CD4-positive, alpha-beta memory T cell (primary cell): ENCODE measurements around the gene CCRL2. TPM values are rescaled to one million over a fixed set of nuclear protein-coding genes. Genes with fewer than 3 reads are reported as not detected.
A peak's percentile ranks its signal among the peaks of the same experiment; 100 is the strongest.

Experiments
- CTCF ChIA-PET: fragments of 350-600 bp; sonication (Branson Sonifier 250); formaldehyde crosslinking; loops from one replicate; lab custom pipeline; 2021; ENCODE audit warnings: inconsistent platforms; ENCODE audit not compliant: partially characterized antibody; lab: Charles Lee
- POLR2A ChIA-PET: fragments of 350-600 bp; sonication (Branson Sonifier 250); formaldehyde crosslinking; loops from one replicate; lab custom pipeline; 2021; ENCODE audit not compliant: partially characterized antibody; lab: Charles Lee
- DNase-seq, 5 donors: peaks; one replicate each; pipeline versions ENCODE4 v3.0.0 to v3.0.0-alpha.2; 2020 to 2022; ENCODE audit warnings: mixed read lengths in 1 of 5
- H3K27ac ChIP-seq: one replicate; pipeline ENCODE4 v1.7.0; 2013; ENCODE audit warnings: low read depth, low read length
- H3K27me3 ChIP-seq: 2 replicates; pipeline ENCODE4 v1.7.0; 2013; ENCODE audit warnings: mild to moderate bottlenecking, low read length, moderate library complexity; ENCODE audit not compliant: insufficient read depth
- H3K36me3 ChIP-seq: 2 replicates; pipeline ENCODE4 v1.7.0; 2013; ENCODE audit warnings: mild to moderate bottlenecking, low read length, moderate library complexity; ENCODE audit not compliant: insufficient read depth
- H3K4me1 ChIP-seq: 2 replicates; pipeline ENCODE4 v1.7.0; 2013; ENCODE audit warnings: mild to moderate bottlenecking, low read length, moderate library complexity; ENCODE audit not compliant: insufficient read depth
- H3K4me3 ChIP-seq, 2 donors: one replicate each; pipeline ENCODE4 v1.7.0; 2013; ENCODE audit warnings: low read length in 2 of 2, mild to moderate bottlenecking in 1 of 2
- H3K9me3 ChIP-seq, 2 donors: one replicate each; pipeline ENCODE4 v1.7.0; 2013; ENCODE audit warnings: low read length in 2 of 2, control low read depth in 1 of 2; ENCODE audit not compliant: control insufficient read depth in 1 of 2
- H3K27ac Mint-ChIP-seq, 7 donors: one replicate each; pipeline ENCODE4 v1.8.0; 2020 to 2021; ENCODE audit warnings: mixed read lengths in 7 of 7, mild to moderate bottlenecking in 6 of 7, inconsistent platforms in 3 of 7, moderate library complexity in 3 of 7
- H3K27me3 Mint-ChIP-seq, 2 donors: one replicate each; pipeline ENCODE4 v1.8.0; 2020 to 2021; ENCODE audit warnings: mixed read lengths in 2 of 2
- H3K36me3 Mint-ChIP-seq, 2 donors: one replicate each; pipeline ENCODE4 v1.8.0; 2020 to 2021; ENCODE audit warnings: mixed read lengths in 2 of 2, inconsistent platforms in 1 of 2, mild to moderate bottlenecking in 1 of 2
- H3K4me1 Mint-ChIP-seq, 4 donors: one replicate each; pipeline ENCODE4 v1.8.0; 2020 to 2021; ENCODE audit warnings: mixed read lengths in 4 of 4, mild to moderate bottlenecking in 1 of 4
- H3K4me3 Mint-ChIP-seq, 8 donors: one replicate each; pipeline ENCODE4 v1.8.0; 2020 to 2021; ENCODE audit warnings: mixed read lengths in 8 of 8, mild to moderate bottlenecking in 7 of 8, moderate library complexity in 6 of 8, inconsistent platforms in 3 of 8
- H3K9me3 Mint-ChIP-seq, 8 donors: one replicate each; pipeline ENCODE4 v1.8.0; 2020 to 2021; ENCODE audit warnings: mixed read lengths in 8 of 8, mild to moderate bottlenecking in 5 of 8, inconsistent platforms in 3 of 8, moderate library complexity in 1 of 8
- intact Hi-C: fragments of 100-400 bp; cut with micrococcal nuclease; formaldehyde crosslinking; loops from one replicate; pipeline ENCODE4 v1.15.1; 2023
- polyA plus RNA-seq, 2 donors: library from polyadenylated mRNA; unstranded; fragments of 300-500 nt; fragmentation: Illumina TruSeq; gene quantifications; one replicate each; pipeline ENCODE4 v1.2.3, GENCODE V29; 2021
- total RNA-seq, 2 experiments: library from RNA; stranded (reverse); gene quantifications; one replicate each; pipeline ENCODE4 v1.2.3, GENCODE V29; 2021

Gene CCRL2
- total RNA-seq (1 to 10 TPM in 1 of 2 experiments, under 1 TPM in 1; 0.58 to 1.8 TPM), polyA plus RNA-seq (under 1 TPM; 0.39 to 0.98 TPM)

- Histone ChIP-seq H3K9me3 (no peaks in the 10 kb centered on the region), H3K4me3 (peak within 1 kb of the TSS in 1 of 2 donors; percentile 27), H3K27me3 (no peaks in the 10 kb centered on the region), H3K36me3 (no peaks in the 10 kb centered on the region), H3K27ac (no peak within 1 kb of the TSS), H3K4me1 (peaks cover 18% of the 10 kb centered on the region)
- DNase-seq: peak; percentile 15 to 62 (median 32)
- H3K4me1 Mint-ChIP-seq: peaks cover 3 to 18% (median 12%) of the 10 kb centered on the region in 4 donors
- intact Hi-C loops: no loop called here
- no peaks in the 10 kb centered on the region for H3K9me3 Mint-ChIP-seq
- ChIA-PET POLR2A (no interaction called here), CTCF (interaction anchor here (1.1 to 3.5 kb wide), 2 partner anchors 29 to 82 kb away, joined by 3 to 13 read pairs; no protein-coding TSS in a partner anchor)
- H3K27ac Mint-ChIP-seq: peak within 1 kb of the TSS; percentile 53 to 90 (median 84)
- H3K36me3 Mint-ChIP-seq: no peaks in the 10 kb centered on the region
- H3K27me3 Mint-ChIP-seq: peaks cover 2 to 7% of the 10 kb centered on the region in 2 donors
- peak within 1 kb of the TSS; percentile 68 to 85 (median 78) for H3K4me3 Mint-ChIP-seq
Observed at GRCh38 chr3:46406788-46407611, at the start of gene CCRL2, which contains the start of gene CCR5AS. TSS of gene CCRL2 (plus strand) at chr3:46407259. CDS start at chr3:46408080, 821 bp downstream. TSS of gene CCR5AS (minus strand) at chr3:46407066.

GRCh38 chr3:46358466-46358865 is 48.6 kb upstream of the CCRL2 start:
- Histone ChIP-seq H3K36me3 (no peaks in the 10 kb centered on the region), H3K27me3 (no peaks in the 10 kb centered on the region), H3K4me3 (peak overlapping the region in 1 of 2 donors; percentile 4), H3K4me1 (peaks cover 83% of the 10 kb centered on the region), H3K9me3 (no peaks in the 10 kb centered on the region), H3K27ac (peak overlapping the region; percentile 5)
- H3K4me1 Mint-ChIP-seq: peaks cover 42 to 98% (median 75%) of the 10 kb centered on the region in 4 donors
- H3K27me3 Mint-ChIP-seq: no peaks in the 10 kb centered on the region
- H3K36me3 Mint-ChIP-seq: peaks cover 33 to 52% of the 10 kb centered on the region in 2 donors
- H3K27ac Mint-ChIP-seq: peak overlapping the region; percentile 67 to 94 (median 81)
- ChIA-PET POLR2A (interaction anchor here (0.7 to 2.4 kb wide), 4 partner anchors 8 to 82 kb away, joined by 3 to 20 read pairs (median 6); no protein-coding TSS in a partner anchor), CTCF (interaction anchor here (1.1 to 2.9 kb wide), 3 partner anchors 11 to 82 kb away, joined by 3 to 32 read pairs (median 12); partner anchors contain the start of gene CCR5)
- intact Hi-C loops: no loop called here
- H3K4me3 Mint-ChIP-seq: peak overlapping the region in 7 of 8 donors; percentile 78 to 95 (median 86)
- no peak for DNase-seq
- no peaks in the 10 kb centered on the region for H3K9me3 Mint-ChIP-seq

- Mint-ChIP-seq H3K27ac (peak overlapping the region; percentile 73 to 94 (median 91)), H3K4me1 (peaks cover 37 to 91% (median 69%) of the 10 kb centered on the region in 4 donors), H3K9me3 (no peaks in the 10 kb centered on the region), H3K36me3 (peaks cover 33 to 45% of the 10 kb centered on the region in 2 donors), H3K27me3 (no peaks in the 10 kb centered on the region), H3K4me3 (peak overlapping the region in 7 of 8 donors; percentile 43 to 95 (median 86))
- H3K36me3 ChIP-seq: no peaks in the 10 kb centered on the region
- ChIA-PET POLR2A (interaction anchor here (1.0 to 2.4 kb wide), 12 partner anchors 9 to 383 kb away, joined by 3 to 20 read pairs (median 6); partner anchors contain the start of gene CCR5), CTCF (interaction anchor here (0.8 to 2.9 kb wide), 9 partner anchors 10 to 281 kb away, joined by 3 to 32 read pairs (median 4); partner anchors contain the start of gene CCR5)
- peak in 1 of 5 donors; percentile 72 for DNase-seq
- no peaks in the 10 kb centered on the region for H3K27me3 ChIP-seq
- H3K4me1 ChIP-seq: peaks cover 71% of the 10 kb centered on the region
- H3K9me3 ChIP-seq: no peaks in the 10 kb centered on the region
- peak overlapping the region; percentile 46 for H3K27ac ChIP-seq
- H3K4me3 ChIP-seq: no peak overlapping the region
- intact Hi-C loops: loop anchor here (1.0 kb wide), 1 partner anchor 11 kb away; no protein-coding TSS in a partner anchor
Observed at GRCh38 chr3:46359733-46360493, 47.1 kb upstream of the CCRL2 start.

GRCh38 chr3:46360907-46361306 is 46.2 kb upstream of the CCRL2 start:
- peaks cover 31 to 84% (median 64%) of the 10 kb centered on the region in 4 donors for H3K4me1 Mint-ChIP-seq
- no peaks in the 10 kb centered on the region for H3K9me3 Mint-ChIP-seq
- H3K27ac Mint-ChIP-seq: peak overlapping the region; percentile 73 to 94 (median 91)
- Histone ChIP-seq H3K36me3 (no peaks in the 10 kb centered on the region), H3K9me3 (no peaks in the 10 kb centered on the region), H3K4me3 (no peak overlapping the region), H3K4me1 (peaks cover 63% of the 10 kb centered on the region), H3K27me3 (no peaks in the 10 kb centered on the region), H3K27ac (peak overlapping the region; percentile 30)
- H3K27me3 Mint-ChIP-seq: no peaks in the 10 kb centered on the region
- DNase-seq: no peak
- ChIA-PET CTCF (interaction anchor here (1.4 to 2.9 kb wide), 3 partner anchors 9 to 148 kb away, joined by 4 to 32 read pairs (median 12); partner anchors contain the start of gene CCR5), POLR2A (interaction anchor here (0.8 to 2.2 kb wide), 7 partner anchors 10 to 77 kb away, joined by 3 to 11 read pairs (median 3); partner anchors contain the start of gene CCR5)
- intact Hi-C loops: no loop called here
- H3K4me3 Mint-ChIP-seq: peak overlapping the region in 7 of 8 donors; percentile 10 to 88 (median 68)
- H3K36me3 Mint-ChIP-seq: peaks cover 33 to 40% of the 10 kb centered on the region in 2 donors

- peaks cover 59% of the 10 kb centered on the region for H3K4me1 ChIP-seq
- no peaks in the 10 kb centered on the region for H3K27me3 Mint-ChIP-seq
- peak overlapping the region; percentile 75 to 94 (median 82) for H3K27ac Mint-ChIP-seq
- H3K27me3 ChIP-seq: no peaks in the 10 kb centered on the region
- peak overlapping the region; percentile 30 for H3K27ac ChIP-seq
- intact Hi-C loops: no loop called here
- H3K9me3 ChIP-seq: no peaks in the 10 kb centered on the region
- peaks cover 28 to 84% (median 65%) of the 10 kb centered on the region in 4 donors for H3K4me1 Mint-ChIP-seq
- peaks cover 28 to 35% of the 10 kb centered on the region in 2 donors for H3K36me3 Mint-ChIP-seq
- POLR2A ChIA-PET: interaction anchor here (0.7 to 2.2 kb wide), 4 partner anchors 62 to 769 kb away, joined by 3 to 7 read pairs (median 3); no protein-coding TSS in a partner anchor
- H3K9me3 Mint-ChIP-seq: no peaks in the 10 kb centered on the region
- CTCF ChIA-PET: interaction anchor here (1.4 kb wide), 1 partner anchor 148 kb away, joined by 4 read pairs; no protein-coding TSS in a partner anchor
- H3K36me3 ChIP-seq: no peaks in the 10 kb centered on the region
- no peak for DNase-seq
- H3K4me3 Mint-ChIP-seq: peak overlapping the region in 7 of 8 donors; percentile 10 to 88 (median 51)
- H3K4me3 ChIP-seq: no peak overlapping the region
Observed at GRCh38 chr3:46361408-46362283, 45.4 kb upstream of the CCRL2 start.

GRCh38 chr3:46365041-46365440 is 42.0 kb upstream of the CCRL2 start:
- peaks cover 0 to 7% of the 10 kb centered on the region in 2 donors for H3K36me3 Mint-ChIP-seq
- no peaks in the 10 kb centered on the region for H3K9me3 ChIP-seq
- intact Hi-C loops: no loop called here
- no peaks in the 10 kb centered on the region for H3K27me3 ChIP-seq
- H3K4me3 ChIP-seq: no peak overlapping the region
- peaks cover 35 to 81% (median 64%) of the 10 kb centered on the region in 4 donors for H3K4me1 Mint-ChIP-seq
- no peaks in the 10 kb centered on the region for H3K9me3 Mint-ChIP-seq
- no peak overlapping the region for H3K27ac ChIP-seq
- DNase-seq: no peak
- peaks cover 54% of the 10 kb centered on the region for H3K4me1 ChIP-seq
- no peaks in the 10 kb centered on the region for H3K36me3 ChIP-seq
- H3K27ac Mint-ChIP-seq: peak overlapping the region in 1 of 7 donors; percentile 64
- ChIA-PET POLR2A (no interaction called here), CTCF (interaction anchor here (1.0 to 1.1 kb wide), 3 partner anchors 10 to 124 kb away, joined by 3 to 7 read pairs (median 4); no protein-coding TSS in a partner anchor)
- no peak overlapping the region for H3K4me3 Mint-ChIP-seq
- no peaks in the 10 kb centered on the region for H3K27me3 Mint-ChIP-seq
